Body of pancreas (tissue), 4 donors: ENCODE data around the gene ARID3A. TPM values are rescaled to one million over a fixed set of nuclear protein-coding genes. Genes with fewer than 3 reads are reported as not detected.

ENCODE experiments used
- ATAC-seq: fragments of 150-250 bp; one replicate; pipeline ENCODE4 v1.9.1; 2016
- DNase-seq, 4 donors: peaks; one replicate each; pipeline ENCODE4 v3.0.0-alpha.2; 2019
- H3K27ac ChIP-seq, 4 donors: fragments of 200-600 bp; sonication (generic); 1 replicate in 3 of 4; 2 replicates in 1 of 4; pipeline versions ENCODE4 v1.5.1 to v1.6.1; 2016 to 2019; ENCODE audit warnings: mild to moderate bottlenecking in 1 of 4, mixed read lengths in 1 of 4, moderate library complexity in 1 of 4
- H3K27me3 ChIP-seq, 2 donors: fragments of 200-600 bp; sonication (generic); one replicate each; pipeline ENCODE4 v1.6.0; 2016; ENCODE audit warnings: mild to moderate bottlenecking in 1 of 2
- H3K36me3 ChIP-seq, 2 donors: fragments of 200-600 bp; sonication (generic); replicated peaks in 1 of 2; 2 replicates each; pipeline ENCODE4 v1.5.1; 2016; ENCODE audit warnings: low read depth in 2 of 2; ENCODE audit not compliant: insufficient read depth in 1 of 2
- H3K4me1 ChIP-seq: fragments of 200-600 bp; sonication (generic); one replicate; pipeline ENCODE4 v1.6.0; 2016
- H3K4me3 ChIP-seq, 2 donors: fragments of 200-600 bp; sonication (generic); 1 replicate in 1 of 2; 2 replicates in 1 of 2; pipeline ENCODE4 v1.5.1; 2016 to 2019
- H3K9me3 ChIP-seq, 3 donors: fragments of 200-600 bp; sonication (generic); 1 replicate in 2 of 3; 2 replicates in 1 of 3; pipeline ENCODE4 v1.5.1; 2016
- POLR2A ChIP-seq, 3 donors: fragments of 450-650 bp; IDR thresholded peaks; one replicate each; pipeline ENCODE4 v1.6.1; 2016; ENCODE audit warnings: antibody characterized with exemption in 3 of 3, mild to moderate bottlenecking in 2 of 3
- WGBS, 2 donors: methylation state at CpG; one replicate each; pipeline ENCODE4 v1.1.5; 2017; 5-methylcytosine and 5-hydroxymethylcytosine counted together
- intact Hi-C: fragments of 100-400 bp; cut with DNase I; formaldehyde crosslinking; loops from one replicate; pipeline ENCODE4 v1.15.1; 2023
- total RNA-seq, 2 donors: library from RNA; depleted of rRNA; stranded (reverse); fragments of >200 nt; gene quantifications; one replicate each; pipeline ENCODE4 v1.1.0, GENCODE V29; 2016
- TF ChIP-seq, protein P1 (sequence below), 7 experiments: fragments of 450-650 bp in 4 of 7; fragments of 200-600 bp in 3 of 7; sonication (generic) in 3 of 7; IDR thresholded peaks; one replicate each; pipeline ENCODE4 v1.5.1; 2016 to 2019; ENCODE audit warnings: antibody characterized with exemption in 7 of 7

ARID3A gene
- total RNA-seq, 2 donors from 2014 or later = 3.1 to 5.9 TPM

GRCh38 chr19:972281-972680, 46.4 kb downstream of the ARID3A start:
- no peak for TF ChIP-seq POLR2A (IDR thresholded peaks at IDR 0.05)
- TF ChIP-seq, protein P1, sequence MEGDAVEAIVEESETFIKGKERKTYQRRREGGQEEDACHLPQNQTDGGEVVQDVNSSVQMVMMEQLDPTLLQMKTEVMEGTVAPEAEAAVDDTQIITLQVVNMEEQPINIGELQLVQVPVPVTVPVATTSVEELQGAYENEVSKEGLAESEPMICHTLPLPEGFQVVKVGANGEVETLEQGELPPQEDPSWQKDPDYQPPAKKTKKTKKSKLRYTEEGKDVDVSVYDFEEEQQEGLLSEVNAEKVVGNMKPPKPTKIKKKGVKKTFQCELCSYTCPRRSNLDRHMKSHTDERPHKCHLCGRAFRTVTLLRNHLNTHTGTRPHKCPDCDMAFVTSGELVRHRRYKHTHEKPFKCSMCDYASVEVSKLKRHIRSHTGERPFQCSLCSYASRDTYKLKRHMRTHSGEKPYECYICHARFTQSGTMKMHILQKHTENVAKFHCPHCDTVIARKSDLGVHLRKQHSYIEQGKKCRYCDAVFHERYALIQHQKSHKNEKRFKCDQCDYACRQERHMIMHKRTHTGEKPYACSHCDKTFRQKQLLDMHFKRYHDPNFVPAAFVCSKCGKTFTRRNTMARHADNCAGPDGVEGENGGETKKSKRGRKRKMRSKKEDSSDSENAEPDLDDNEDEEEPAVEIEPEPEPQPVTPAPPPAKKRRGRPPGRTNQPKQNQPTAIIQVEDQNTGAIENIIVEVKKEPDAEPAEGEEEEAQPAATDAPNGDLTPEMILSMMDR (IDR thresholded peaks at IDR 0.05) = no peak
- H3K4me3 ChIP-seq = no peak overlapping the region
- 95 to 99% methylated on average over 6 of the region's 6 CpGs for WGBS, 2 donors
- H3K27me3 ChIP-seq = no peaks in the 10 kb centered on the region
- no peak overlapping the region for H3K27ac ChIP-seq
- no peaks in the 10 kb centered on the region for H3K4me1 ChIP-seq
- no peak for ATAC-seq
- intact Hi-C loops = no loop called here
- DNase-seq = no peak
- H3K36me3 ChIP-seq = peaks cover 0 to 9% of the 10 kb centered on the region in 2 donors
- peaks cover 0 to 7% (median 0%) of the 10 kb centered on the region in 3 donors for H3K9me3 ChIP-seq

GRCh38 chr19:973726-974563, 48.1 kb downstream of the ARID3A start:
- Histone ChIP-seq H3K27ac (no peak overlapping the region), H3K9me3 (peaks cover 0 to 7% (median 0%) of the 10 kb centered on the region in 3 donors), H3K4me1 (no peaks in the 10 kb centered on the region), H3K4me3 (no peak overlapping the region), H3K27me3 (no peaks in the 10 kb centered on the region), H3K36me3 (peaks cover 0 to 3% of the 10 kb centered on the region in 2 donors)
- TF ChIP-seq POLR2A (IDR thresholded peaks at IDR 0.05) = no peak
- TF ChIP-seq, protein P1 (IDR thresholded peaks at IDR 0.05) = no peak
- WGBS, 2 donors = 80 to 89% methylated on average over 15 to 28 of the region's 29 CpGs
- intact Hi-C loops = no loop called here
- DNase-seq = no peak
- no peak for ATAC-seq

DNA sequence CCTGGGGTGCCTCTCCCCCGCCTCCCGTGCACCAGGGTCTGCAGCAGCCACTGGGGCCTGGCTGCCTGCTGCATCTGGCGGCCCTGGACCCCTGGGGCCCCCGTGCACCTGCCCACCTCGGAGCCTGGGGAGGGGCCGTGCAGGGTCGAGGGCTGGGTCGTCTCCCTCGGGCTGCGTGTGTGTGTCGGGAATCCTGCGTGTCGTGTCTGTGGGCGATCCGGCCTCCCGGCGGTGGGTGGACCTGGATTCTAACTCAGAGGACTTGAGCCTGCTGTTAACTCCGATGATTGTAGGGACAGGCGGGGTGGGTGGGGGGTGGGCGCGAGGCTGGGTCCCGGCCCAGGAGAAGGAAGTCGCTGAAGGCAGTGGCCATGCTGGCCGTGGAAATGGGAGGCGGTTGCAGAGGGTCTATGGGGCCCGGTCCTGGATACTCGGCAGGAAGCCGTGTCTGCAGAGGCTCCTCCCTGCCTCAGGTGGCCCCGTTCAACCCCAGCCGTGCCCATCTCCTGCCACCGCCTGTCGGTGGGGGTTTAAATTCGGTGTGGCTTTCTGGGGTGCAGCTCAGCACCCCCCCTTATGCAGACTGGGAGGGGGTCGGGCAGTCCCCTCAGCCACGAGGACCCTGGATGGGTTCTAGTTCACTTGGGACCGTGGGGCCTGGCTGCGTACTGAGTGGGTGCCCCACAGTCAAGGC, 48.9 kb downstream of the ARID3A start:
- no peaks in the 10 kb centered on the region for H3K4me1 ChIP-seq
- ATAC-seq (no peak), DNase-seq (no peak)
- 81 to 86% methylated on average over 20 to 30 of the region's 37 CpGs for WGBS, 2 donors
- H3K27ac ChIP-seq = no peak overlapping the region
- intact Hi-C loops = no loop called here
- no peak overlapping the region for H3K4me3 ChIP-seq
- peaks cover 0 to 7% (median 0%) of the 10 kb centered on the region in 3 donors for H3K9me3 ChIP-seq
- H3K36me3 ChIP-seq = peaks cover 0 to 3% of the 10 kb centered on the region in 2 donors
- TF ChIP-seq, protein P1 (IDR thresholded peaks at IDR 0.05) = no peak
- TF ChIP-seq POLR2A (IDR thresholded peaks at IDR 0.05) = no peak
- H3K27me3 ChIP-seq = no peaks in the 10 kb centered on the region

- intact Hi-C loops = loop anchor here (2.0 kb wide), 1 partner anchor 54 kb away; no protein-coding TSS in a partner anchor
- H3K27me3 ChIP-seq = no peaks in the 10 kb centered on the region
- peaks cover 11% of the 10 kb centered on the region for H3K4me1 ChIP-seq
- DNase-seq (no peak), ATAC-seq (no peak)
- 74 to 81% methylated on average over 6 to 10 of the region's 10 CpGs for WGBS, 2 donors
- H3K27ac ChIP-seq = no peak overlapping the region
- H3K36me3 ChIP-seq = no peaks in the 10 kb centered on the region
- TF ChIP-seq, protein P1 (IDR thresholded peaks at IDR 0.05) = no peak
- TF ChIP-seq POLR2A (IDR thresholded peaks at IDR 0.05) = no peak
- H3K9me3 ChIP-seq = no peaks in the 10 kb centered on the region
- H3K4me3 ChIP-seq = no peak overlapping the region
Measured at GRCh38 chr19:976476-976875, 50.6 kb downstream of the ARID3A start.
